ENCODE data around the gene MAPK8IP2. TPM values are rescaled to one million over a fixed set of nuclear protein-coding genes. Genes with fewer than 3 reads are reported as not detected.

MAPK8IP2 gene
- under 1 TPM; 0.15 to 0.18 TPM for total RNA-seq

DNA sequence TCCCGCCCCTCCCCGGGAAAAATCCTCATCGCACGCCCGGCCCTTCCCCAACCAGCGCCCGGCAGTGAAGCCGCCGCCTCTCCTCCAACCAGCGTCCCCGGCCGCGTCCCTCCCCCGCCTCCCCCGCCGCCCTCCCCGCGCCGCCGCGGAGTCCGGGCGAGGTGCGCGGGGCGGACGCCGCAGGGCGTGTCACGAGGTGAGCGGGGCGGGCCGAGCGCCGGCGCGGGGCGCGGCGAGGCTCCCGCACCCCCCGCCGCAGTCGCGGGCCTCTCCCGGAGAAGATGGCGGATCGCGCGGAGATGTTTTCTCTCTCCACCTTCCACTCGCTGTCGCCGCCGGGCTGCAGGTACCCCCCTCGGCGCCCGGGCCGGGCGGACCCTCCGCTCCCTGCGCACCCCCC is at the start of gene MAPK8IP2:
MAPK8IP2 (plus strand) TSS at position 256 of the 400 bp plus-strand sequence; CDS start at position 282, 26 bp downstream.
- CTCF ChIA-PET: no interaction called here

DNA sequence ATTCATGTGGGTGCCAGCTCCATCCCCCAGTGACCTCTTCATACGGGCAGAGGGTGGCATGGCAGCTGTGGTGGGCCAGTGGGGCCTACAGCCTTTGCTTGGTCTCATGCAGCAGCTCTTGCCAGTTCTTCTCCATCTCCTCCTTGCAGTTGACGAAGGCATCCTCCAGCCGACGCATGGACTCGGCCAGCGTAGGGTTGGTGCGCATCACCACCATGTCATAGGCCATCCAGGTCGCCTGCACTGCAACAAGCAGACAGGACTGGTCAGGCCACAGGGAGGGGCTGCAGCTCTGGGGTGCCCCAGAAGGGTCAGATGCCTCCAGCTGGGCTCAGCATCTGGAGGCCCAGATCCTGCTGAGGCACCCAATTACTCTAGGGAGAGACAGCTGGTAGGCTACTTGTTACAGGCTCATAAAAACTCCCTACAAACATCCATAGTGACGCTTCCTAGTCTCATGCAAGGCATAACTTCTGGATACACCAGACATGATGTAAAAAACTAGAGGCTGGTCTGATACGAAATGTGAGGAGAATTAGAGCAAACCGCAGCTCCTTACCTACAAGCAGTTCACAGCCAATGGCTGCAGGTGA is 49.3 kb upstream of the MAPK8IP2 start:
- no peak overlapping the region for H3K4me3 Mint-ChIP-seq
- peaks cover 23% of the 10 kb centered on the region for H3K4me1 Mint-ChIP-seq
- no peak overlapping the region for H3K27ac Mint-ChIP-seq
- H3K9me3 Mint-ChIP-seq: no peaks in the 10 kb centered on the region
- ChIA-PET CTCF (interaction anchor here (0.6 to 5.6 kb wide), 3 partner anchors 12 to 33 kb away, joined by 4 to 48 read pairs (median 4); partner anchors contain the start of genes SCO2 and SYCE3), POLR2A (interaction anchor here (1.0 to 8.9 kb wide), 9 partner anchors 12 to 70 kb away, joined by 3 to 151 read pairs (median 6); partner anchors contain the start of genes LMF2, NCAPH2, SCO2 and SYCE3)
- H3K27me3 Mint-ChIP-seq: peaks cover 3% of the 10 kb centered on the region
- peaks cover 3% of the 10 kb centered on the region for H3K36me3 Mint-ChIP-seq (ENCODE audit: low read depth)
- DNase-seq: no peak

More for the DNA sequence above, at the start of gene MAPK8IP2:
- H3K9me3 Mint-ChIP-seq: no peaks in the 10 kb centered on the region
- no peak within 1 kb of the TSS for H3K27ac Mint-ChIP-seq
- no peak for DNase-seq
- peaks cover 38% of the 10 kb centered on the region for H3K27me3 Mint-ChIP-seq
- H3K36me3 Mint-ChIP-seq (ENCODE audit: low read depth): no peaks in the 10 kb centered on the region
- POLR2A ChIA-PET: interaction anchor here (0.8 to 1.0 kb wide), 2 partner anchors 18 to 75 kb away, joined by 3 to 5 read pairs; partner anchors contain the start of genes CHKB and SCO2
- H3K4me1 Mint-ChIP-seq: peaks cover 11% of the 10 kb centered on the region
- peak within 1 kb of the TSS; percentile 58 for H3K4me3 Mint-ChIP-seq

DNA sequence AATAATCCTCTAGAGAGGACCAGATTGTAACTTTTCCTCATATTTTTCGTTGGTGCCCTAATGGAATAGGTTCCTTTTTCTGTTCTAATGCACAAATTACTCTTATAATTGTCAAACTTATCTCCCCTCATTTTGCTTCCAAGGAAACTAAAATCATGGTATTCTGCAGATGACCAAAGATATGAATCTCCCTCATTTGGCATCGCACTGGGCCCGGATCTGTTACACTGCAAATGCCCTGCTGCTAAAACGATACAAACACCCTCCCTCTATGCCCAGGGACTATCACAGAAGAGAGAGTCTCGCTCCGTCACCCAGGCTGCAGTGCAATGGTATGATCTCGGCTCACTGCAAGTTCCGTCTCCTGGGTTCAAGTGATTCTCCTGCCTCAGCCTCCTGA is 47.3 kb upstream of the MAPK8IP2 start:
- CTCF ChIA-PET: no interaction called here
- peaks cover 6% of the 10 kb centered on the region for H3K27me3 Mint-ChIP-seq
- H3K9me3 Mint-ChIP-seq: no peaks in the 10 kb centered on the region
- H3K4me1 Mint-ChIP-seq: peaks cover 17% of the 10 kb centered on the region
- H3K27ac Mint-ChIP-seq: no peak overlapping the region
- peaks cover 3% of the 10 kb centered on the region for H3K36me3 Mint-ChIP-seq (ENCODE audit: low read depth)
- no peak for DNase-seq
- no peak overlapping the region for H3K4me3 Mint-ChIP-seq
- POLR2A ChIA-PET: no interaction called here

DNA sequence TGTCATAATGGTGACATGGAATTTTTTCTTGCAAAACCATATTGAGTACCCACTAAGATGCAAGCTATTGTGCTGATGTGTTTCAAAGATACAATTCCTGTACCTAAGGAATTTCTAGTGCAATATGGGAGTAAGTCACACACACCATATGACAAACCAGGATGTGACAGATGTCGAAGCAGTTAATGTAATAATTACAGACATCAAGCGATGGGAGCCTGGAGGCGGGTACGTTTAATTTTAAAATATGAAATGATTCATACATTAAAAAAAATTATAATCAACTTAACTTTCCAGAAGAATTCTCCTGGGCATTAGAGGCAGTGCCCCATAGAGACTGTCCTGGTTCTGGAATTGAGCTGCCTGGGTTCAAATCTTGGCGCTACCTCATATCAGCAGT is 43.9 kb upstream of the MAPK8IP2 start:
- no peaks in the 10 kb centered on the region for H3K9me3 Mint-ChIP-seq
- H3K4me3 Mint-ChIP-seq: no peak overlapping the region
- ChIA-PET CTCF (interaction anchor here (0.7 to 3.7 kb wide), 3 partner anchors 9 to 31 kb away, joined by 3 to 14 read pairs (median 9); partner anchors contain the start of gene SCO2), POLR2A (interaction anchor here (0.7 to 2.7 kb wide), 7 partner anchors 9 to 39 kb away, joined by 3 to 12 read pairs (median 3); partner anchors contain the start of genes CHKB, KLHDC7B and SCO2)
- no peaks in the 10 kb centered on the region for H3K36me3 Mint-ChIP-seq (ENCODE audit: low read depth)
- H3K27me3 Mint-ChIP-seq: peaks cover 20% of the 10 kb centered on the region
- DNase-seq: no peak
- H3K27ac Mint-ChIP-seq: no peak overlapping the region
- H3K4me1 Mint-ChIP-seq: peaks cover 10% of the 10 kb centered on the region

DNA sequence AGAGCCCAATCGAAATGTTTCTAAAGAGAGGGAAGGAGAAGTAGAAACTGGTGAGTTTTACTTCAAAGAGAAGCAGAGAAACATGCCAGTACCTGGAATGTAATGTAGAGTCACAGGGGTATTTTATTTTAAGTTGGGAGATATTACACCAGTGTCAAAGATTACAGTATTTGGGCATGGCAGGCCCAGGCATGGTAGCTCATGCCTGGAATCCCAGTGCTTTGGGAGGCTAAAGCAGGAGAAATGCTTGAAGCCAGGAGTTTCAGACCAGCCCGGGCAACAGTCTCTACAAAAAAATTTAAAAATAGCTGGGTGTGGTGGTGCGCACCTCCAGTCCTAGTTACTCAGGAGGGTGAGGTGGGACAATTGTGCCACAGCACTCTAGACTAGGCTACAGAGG is 40.6 kb upstream of the MAPK8IP2 start:
- no peak for DNase-seq
- Mint-ChIP-seq H3K36me3 (ENCODE audit: low read depth) (no peaks in the 10 kb centered on the region), H3K27ac (no peak overlapping the region), H3K9me3 (no peaks in the 10 kb centered on the region), H3K4me3 (no peak overlapping the region), H3K4me1 (peaks cover 26% of the 10 kb centered on the region), H3K27me3 (peaks cover 31% of the 10 kb centered on the region)
- CTCF ChIA-PET: interaction anchor here (0.9 to 1.5 kb wide), 3 partner anchors 21 to 94 kb away, joined by 3 to 4 read pairs (median 3); partner anchors contain the start of gene SCO2
- POLR2A ChIA-PET: interaction anchor here (1.1 to 8.1 kb wide), 3 partner anchors 21 to 33 kb away, joined by 3 to 109 read pairs (median 9); partner anchors contain the start of gene SCO2

DNA sequence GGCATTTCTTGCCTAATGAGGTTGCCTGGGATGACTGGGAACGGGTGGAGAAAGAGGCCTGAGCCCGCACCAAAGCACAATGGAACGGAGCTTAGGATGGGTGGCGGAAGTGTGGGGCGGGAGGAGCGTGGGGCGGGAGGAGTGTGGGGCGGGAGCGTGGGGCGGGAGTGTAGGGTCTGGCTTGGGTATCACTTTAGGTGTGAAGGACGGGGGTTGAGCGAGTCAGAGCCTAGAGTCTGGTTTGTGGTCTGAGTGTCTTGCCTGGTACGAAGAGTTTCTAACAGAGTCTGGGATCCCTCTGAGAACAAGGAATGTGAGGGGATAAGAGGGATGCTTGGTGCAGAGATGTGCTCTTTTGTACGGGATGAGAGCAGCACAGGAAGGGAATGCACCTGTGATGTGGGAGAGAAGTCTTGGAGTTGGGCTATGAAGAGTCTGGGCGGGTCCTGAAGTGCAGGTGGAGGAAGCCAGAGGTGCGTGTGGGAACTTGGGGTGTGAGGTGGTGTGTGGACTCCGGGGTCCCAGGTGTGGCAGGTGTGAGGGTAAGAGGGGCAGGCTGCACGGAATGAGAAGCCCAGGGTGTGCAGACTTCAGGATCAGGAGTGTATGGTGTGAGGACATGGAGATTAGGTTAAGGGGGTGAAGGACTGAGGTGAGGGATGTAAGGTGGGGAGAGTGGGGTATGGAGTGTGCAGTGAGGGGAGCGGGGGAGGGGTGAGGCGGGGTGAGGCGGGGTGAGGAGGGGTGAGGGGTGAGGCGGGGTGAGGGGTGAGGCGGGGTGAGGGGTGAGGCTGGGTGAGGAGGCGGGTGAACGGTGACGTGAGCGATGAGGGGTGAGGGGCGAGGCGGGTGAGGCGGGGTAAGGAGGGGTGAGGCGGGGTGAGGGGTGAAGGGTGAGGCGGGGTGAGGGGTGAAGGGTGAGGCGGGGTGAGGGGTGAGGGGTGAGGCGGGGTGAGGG is 38.9 kb upstream of the MAPK8IP2 start:
- Mint-ChIP-seq H3K9me3 (no peaks in the 10 kb centered on the region), H3K27ac (no peak overlapping the region), H3K27me3 (peaks cover 25% of the 10 kb centered on the region), H3K4me3 (peak overlapping the region; percentile 39), H3K4me1 (peaks cover 26% of the 10 kb centered on the region), H3K36me3 (ENCODE audit: low read depth) (no peaks in the 10 kb centered on the region)
- POLR2A ChIA-PET: interaction anchor here (1.4 to 8.1 kb wide), 3 partner anchors 14 to 35 kb away, joined by 5 to 109 read pairs (median 9); partner anchors contain the start of gene SCO2
- CTCF ChIA-PET: interaction anchor here (0.7 kb wide), 1 partner anchor 36 kb away, joined by 3 read pairs; the partner anchor contains the start of gene SCO2
- no peak for DNase-seq

DNA sequence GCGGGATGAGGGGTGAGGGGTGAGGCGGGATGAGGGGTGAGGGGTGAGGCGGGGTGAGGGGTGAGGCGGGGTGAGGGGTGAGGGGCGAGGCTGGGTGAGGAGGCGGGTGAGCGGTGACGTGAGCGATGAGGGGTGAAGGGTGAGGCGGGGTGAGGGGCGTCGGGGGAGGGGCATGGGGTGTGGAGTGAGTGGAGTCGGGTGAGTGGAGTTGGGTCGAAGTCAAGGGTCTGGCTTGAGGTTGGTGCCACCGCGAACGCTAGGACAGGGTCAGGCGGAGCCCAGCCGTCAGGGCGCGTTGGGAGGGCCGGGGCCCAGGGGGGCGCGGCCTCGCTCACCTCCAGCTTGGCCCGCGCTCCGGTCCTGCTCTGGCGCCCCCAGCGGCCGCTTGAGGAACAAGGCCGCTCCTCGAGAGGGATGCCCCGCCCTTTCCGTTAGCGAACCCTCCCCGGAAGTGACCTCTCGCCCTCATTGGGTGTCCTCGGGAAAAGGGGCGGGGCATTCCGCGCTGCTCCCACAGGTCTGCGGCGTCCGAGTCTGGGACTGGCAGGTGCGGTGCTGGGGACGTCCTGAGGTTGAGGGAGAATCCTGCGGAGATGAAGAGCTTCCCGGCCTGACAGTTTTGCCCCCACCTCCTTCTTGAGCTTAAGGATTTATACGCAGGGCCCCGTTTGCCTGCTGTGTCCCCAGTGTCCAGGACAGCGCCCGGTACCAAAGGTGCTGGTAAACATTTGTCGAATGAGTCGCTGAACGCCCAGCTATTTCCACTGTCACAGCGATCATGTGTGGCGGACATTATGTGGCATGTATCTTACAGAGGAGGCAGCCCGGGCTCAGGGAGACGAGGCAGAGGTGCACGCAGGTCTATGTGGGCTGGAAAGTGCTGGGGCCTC is 37.8 kb upstream of the MAPK8IP2 start, which contains the start of gene SYCE3:
SYCE3 (minus strand) TSS at position 397 of the 890 bp plus-strand sequence. CDS start 6,514 bp downstream, outside the sequence.
- H3K27me3 Mint-ChIP-seq: peaks cover 25% of the 10 kb centered on the region
- H3K27ac Mint-ChIP-seq: peak within 1 kb of the TSS; percentile 48
- peak; percentile 98 for DNase-seq
- CTCF ChIA-PET: interaction anchor here (0.6 to 4.0 kb wide), 19 partner anchors 10 to 179 kb away, joined by 3 to 48 read pairs (median 6); partner anchors contain the start of genes ARSA, KLHDC7B, SCO2 and TYMP
- peak within 1 kb of the TSS; percentile 77 for H3K4me3 Mint-ChIP-seq
- no peaks in the 10 kb centered on the region for H3K9me3 Mint-ChIP-seq
- H3K4me1 Mint-ChIP-seq: peaks cover 26% of the 10 kb centered on the region
- POLR2A ChIA-PET: interaction anchor here (1.1 to 8.1 kb wide), 16 partner anchors 8 to 57 kb away, joined by 4 to 109 read pairs (median 12); partner anchors contain the start of genes CHKB, CPT1B, LMF2 and NCAPH2
- no peaks in the 10 kb centered on the region for H3K36me3 Mint-ChIP-seq (ENCODE audit: low read depth)

DNA sequence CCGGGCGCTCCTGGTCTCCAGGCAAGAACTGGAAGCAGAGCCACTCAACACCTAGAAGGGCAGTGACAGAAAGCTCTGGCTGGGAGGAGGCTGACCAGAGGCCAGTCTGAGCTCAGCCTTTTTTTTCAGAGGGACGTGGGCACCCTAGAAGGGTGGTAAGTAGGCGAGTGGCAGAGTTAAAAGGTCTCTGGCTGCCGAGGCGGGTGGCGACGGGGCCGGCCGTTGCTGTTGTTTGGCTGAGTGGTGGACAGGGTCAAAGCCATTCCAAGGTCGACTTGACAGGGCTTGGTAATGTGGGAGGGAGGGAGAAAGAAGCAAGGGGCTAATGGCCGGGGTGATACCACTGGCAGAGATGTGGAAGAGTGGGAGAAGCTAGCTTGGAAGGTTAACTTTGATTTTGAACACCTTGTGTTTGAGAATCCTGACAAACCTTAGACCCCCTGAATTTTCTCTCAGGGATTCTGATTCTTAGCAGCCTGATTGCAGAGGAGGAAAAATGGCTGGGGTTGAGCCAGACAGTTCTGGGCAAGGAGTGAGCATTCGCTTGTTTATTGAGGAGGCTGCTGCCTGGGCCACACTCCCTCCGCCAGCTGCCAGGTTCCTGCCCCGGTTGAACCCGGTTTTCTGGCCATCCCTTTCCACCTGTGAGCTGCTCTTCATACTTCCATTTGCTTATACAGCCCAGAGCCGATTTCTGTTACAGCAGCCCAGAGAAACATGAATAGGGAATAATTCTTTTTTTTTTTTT is 37.0 kb upstream of the MAPK8IP2 start:
- Mint-ChIP-seq H3K9me3 (no peaks in the 10 kb centered on the region), H3K27me3 (peaks cover 23% of the 10 kb centered on the region), H3K27ac (no peak overlapping the region), H3K36me3 (ENCODE audit: low read depth) (peaks cover 1% of the 10 kb centered on the region), H3K4me3 (peak overlapping the region; percentile 77), H3K4me1 (peaks cover 26% of the 10 kb centered on the region)
- CTCF ChIA-PET: interaction anchor here (0.6 to 4.0 kb wide), 19 partner anchors 9 to 179 kb away, joined by 3 to 48 read pairs (median 6); partner anchors contain the start of genes ARSA, KLHDC7B, SCO2 and TYMP
- POLR2A ChIA-PET: interaction anchor here (1.1 to 8.1 kb wide), 16 partner anchors 9 to 57 kb away, joined by 4 to 109 read pairs (median 12); partner anchors contain the start of genes CHKB, CPT1B, LMF2 and NCAPH2
- DNase-seq: no peak

DNA sequence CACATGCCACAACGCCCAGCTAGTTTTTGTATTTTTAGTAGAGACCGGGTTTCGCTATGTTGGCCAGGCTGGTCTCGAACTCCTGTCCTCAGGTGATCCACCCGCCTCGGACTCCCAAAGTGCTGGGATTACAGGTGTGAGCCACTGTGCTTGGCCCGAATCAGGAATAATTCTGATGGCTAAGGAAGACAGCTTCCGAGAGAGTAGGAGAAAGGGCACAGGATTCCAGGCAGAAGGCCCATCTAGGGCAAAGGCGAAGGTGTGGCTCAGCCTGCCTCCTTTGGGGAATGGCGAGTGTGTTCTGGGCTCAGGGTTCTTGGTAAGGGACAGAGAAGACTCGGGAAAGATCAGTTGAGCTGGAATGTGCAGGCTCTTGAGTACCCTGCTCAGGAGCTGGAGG is 36.3 kb upstream of the MAPK8IP2 start:
- Mint-ChIP-seq H3K36me3 (ENCODE audit: low read depth) (peaks cover 5% of the 10 kb centered on the region), H3K27me3 (peaks cover 21% of the 10 kb centered on the region), H3K4me1 (peaks cover 26% of the 10 kb centered on the region), H3K9me3 (no peaks in the 10 kb centered on the region), H3K27ac (no peak overlapping the region), H3K4me3 (no peak overlapping the region)
- DNase-seq: no peak
- ChIA-PET POLR2A (interaction anchor here (1.7 to 8.1 kb wide), 10 partner anchors 9 to 56 kb away, joined by 5 to 109 read pairs (median 13); partner anchors contain the start of genes CHKB, SCO2 and TYMP), CTCF (interaction anchor here (0.9 to 4.0 kb wide), 6 partner anchors 8 to 57 kb away, joined by 4 to 48 read pairs (median 23); partner anchors contain the start of genes CPT1B, KLHDC7B and SCO2)

DNA sequence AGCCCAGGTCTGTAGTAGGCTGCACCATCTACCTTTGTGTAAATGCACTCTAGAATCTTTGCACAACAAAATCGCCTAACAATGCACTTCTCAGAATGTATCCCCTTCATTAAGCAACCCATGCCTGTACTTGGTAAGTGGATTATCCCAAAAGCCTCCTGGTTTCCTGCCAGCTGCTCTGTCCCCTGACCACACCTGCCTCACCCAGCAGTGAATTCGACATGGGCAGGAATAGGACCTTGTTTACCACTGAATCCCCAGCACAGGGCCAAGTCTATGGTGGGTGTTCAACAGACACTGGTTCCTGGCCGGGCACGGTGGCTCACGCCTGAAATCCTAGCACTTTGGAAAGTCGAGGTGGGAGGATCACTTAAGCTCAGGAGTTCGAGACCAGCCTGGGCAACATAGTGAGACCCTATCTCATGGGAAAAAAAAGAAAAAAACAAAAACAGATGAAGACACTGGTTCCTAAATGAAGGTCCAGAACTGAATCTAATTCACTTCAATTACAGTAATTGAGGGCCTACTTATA is 32.8 kb upstream of the MAPK8IP2 start:
- H3K4me3 Mint-ChIP-seq: no peak overlapping the region
- H3K9me3 Mint-ChIP-seq: no peaks in the 10 kb centered on the region
- POLR2A ChIA-PET: interaction anchor here (8.1 kb wide), 1 partner anchor 41 kb away, joined by 109 read pairs; the partner anchor contains the start of gene SCO2
- no peak overlapping the region for H3K27ac Mint-ChIP-seq
- H3K27me3 Mint-ChIP-seq: peaks cover 11% of the 10 kb centered on the region
- CTCF ChIA-PET: no interaction called here
- peaks cover 11% of the 10 kb centered on the region for H3K4me1 Mint-ChIP-seq
- peaks cover 28% of the 10 kb centered on the region for H3K36me3 Mint-ChIP-seq (ENCODE audit: low read depth)
- no peak for DNase-seq

DNA sequence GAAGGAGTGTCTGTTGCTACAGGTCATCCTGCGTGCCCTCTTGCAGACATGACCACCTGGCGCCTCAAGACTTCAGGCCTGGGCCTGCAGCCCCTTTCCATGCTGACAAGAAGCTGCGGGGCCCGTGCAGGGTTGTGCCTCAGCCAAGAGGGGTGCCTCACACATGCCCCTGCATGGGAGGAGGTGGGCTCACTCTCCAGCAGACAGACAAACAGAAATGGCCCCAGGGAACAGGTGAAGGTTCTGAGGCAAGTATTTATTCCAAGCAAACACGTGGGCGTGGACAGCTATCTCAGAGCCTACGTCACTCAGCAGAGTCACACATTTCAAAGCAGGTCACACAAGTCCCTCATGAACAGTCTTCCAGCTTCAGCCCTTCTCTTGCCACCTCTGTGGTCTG is 32.0 kb upstream of the MAPK8IP2 start:
- H3K36me3 Mint-ChIP-seq (ENCODE audit: low read depth): peaks cover 30% of the 10 kb centered on the region
- peaks cover 9% of the 10 kb centered on the region for H3K27me3 Mint-ChIP-seq
- ChIA-PET POLR2A (no interaction called here), CTCF (no interaction called here)
- H3K27ac Mint-ChIP-seq: no peak overlapping the region
- peaks cover 3% of the 10 kb centered on the region for H3K4me1 Mint-ChIP-seq
- no peak for DNase-seq
- H3K4me3 Mint-ChIP-seq: no peak overlapping the region
- no peaks in the 10 kb centered on the region for H3K9me3 Mint-ChIP-seq
